HG03196 (cell line): ENCODE results near the gene TRPM3.

Source experiments
- ATAC-seq: cut with Tn5 transposase; IDR thresholded peaks from one replicate; pipeline ENCODE4 v1.9.1; 2021; ENCODE audit not compliant: unreplicated experiment

Gene TRPM3

DNA sequence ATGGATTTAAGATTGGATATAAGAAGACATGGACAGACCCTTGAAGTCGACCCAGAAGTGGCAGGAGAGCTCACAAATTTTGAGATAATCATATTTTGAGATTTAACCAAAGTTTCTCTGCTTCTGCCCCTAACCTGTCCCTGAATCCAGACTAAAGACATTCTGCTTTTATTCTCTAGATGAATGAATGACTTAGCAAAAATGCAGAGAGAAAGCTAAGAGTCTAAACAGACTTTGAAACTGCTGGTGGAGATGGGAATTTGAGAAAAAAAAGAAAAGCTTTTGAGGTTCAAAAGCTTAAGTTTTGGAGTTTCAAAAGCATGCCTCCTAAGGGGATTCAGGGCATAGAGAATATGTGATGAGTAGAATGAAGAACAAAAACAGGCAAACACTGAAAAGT, 621.8 kb downstream of the TRPM3 start:
- ATAC-seq: no peak

DNA sequence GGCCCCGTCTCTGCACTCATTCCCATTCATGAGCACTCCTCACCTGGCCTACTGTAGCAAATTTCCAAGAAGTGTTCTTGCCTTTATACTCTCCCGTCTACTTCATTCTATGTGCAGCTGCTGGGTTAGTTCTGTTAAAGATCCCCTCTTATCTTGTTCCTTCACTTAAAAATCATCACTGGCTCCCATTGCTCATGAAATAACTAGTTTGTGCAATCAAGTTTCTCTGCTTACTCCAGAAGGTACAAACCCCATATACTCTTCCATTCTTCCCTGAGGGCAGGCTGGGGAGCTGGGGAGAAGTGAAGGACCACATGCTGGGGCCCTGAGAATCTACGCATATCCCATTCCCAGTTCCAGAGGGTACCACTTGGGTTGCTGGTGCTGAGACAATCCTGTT, 622.6 kb downstream of the TRPM3 start:
- no peak for ATAC-seq

DNA sequence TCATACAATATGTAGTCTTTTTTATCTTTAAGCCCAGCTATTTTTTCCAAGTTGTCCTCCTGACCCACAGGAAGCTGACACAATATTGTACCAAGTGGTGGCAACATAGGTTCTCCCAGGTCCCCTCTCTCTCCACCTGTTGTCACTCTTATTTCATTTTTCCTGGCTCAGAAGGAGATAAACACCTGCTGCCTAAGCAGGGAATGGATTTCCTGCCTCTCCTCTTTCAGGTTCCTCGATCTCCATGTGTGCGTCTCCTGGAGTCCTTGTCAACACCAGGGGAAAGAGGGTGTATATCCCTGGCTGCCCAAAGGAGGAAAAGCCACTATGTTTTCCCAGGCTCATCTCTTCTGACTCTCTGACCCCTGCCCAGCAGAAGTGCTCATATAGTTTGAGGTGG, 625.2 kb downstream of the TRPM3 start:
- no peak for ATAC-seq

DNA sequence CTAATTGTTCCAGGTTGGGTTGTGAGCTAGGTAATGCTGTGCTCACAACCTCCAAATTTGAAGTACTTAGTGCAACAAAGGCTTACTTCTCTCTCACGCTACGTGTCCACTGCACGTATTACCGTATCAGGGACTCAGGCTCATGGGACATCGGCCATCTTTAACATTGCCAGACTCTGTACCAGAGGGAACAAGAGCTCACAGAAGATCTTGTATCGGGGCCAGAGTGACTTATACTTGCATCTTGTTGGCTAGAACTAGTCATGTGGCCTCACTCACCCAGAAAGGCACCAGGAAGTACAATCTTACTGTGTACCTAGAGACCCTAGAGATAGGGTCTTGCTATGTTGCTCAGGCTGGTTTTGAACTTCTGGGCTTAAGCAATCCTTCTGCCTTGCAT, 625.9 kb downstream of the TRPM3 start:
- no peak for ATAC-seq

DNA sequence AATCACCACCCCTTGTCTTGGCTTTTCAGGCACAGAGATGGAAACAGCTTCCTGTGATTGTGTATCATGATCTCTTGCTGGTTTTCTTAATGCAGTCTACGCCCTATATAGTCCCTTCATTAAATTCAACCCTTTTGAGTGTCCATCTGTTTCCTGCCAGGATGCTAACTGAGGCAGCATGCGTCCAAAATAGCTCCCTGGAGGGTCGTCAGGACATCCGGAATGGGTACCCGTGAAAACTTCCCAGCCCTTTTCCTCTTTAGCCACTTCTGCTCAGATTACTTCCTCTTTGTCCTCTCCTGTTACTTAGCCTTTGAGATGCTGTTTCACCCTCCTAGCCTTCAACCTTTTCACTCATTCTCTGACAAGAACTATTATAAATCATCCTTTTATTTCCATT, 627.2 kb downstream of the TRPM3 start:
- no peak for ATAC-seq

DNA sequence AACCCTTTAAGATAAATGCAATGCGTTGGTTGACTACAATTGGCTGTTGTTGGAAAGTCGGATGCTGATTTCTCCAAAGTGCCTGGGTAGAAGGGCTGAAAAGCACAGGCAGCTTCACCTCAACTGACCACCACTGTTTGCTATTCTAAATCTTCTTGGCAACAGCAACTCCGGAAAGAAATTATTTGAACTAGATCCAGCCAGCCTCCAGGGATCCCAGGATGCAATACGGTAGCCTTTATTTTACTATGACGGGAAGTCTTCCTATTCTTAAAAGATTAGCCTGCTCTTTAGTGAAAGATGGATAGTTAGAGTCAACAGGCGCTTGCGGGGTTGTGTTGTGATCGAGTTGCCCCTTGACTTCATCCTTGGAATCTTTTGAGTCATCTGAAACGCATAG, 628.4 kb downstream of the TRPM3 start:
- ATAC-seq: no peak

DNA sequence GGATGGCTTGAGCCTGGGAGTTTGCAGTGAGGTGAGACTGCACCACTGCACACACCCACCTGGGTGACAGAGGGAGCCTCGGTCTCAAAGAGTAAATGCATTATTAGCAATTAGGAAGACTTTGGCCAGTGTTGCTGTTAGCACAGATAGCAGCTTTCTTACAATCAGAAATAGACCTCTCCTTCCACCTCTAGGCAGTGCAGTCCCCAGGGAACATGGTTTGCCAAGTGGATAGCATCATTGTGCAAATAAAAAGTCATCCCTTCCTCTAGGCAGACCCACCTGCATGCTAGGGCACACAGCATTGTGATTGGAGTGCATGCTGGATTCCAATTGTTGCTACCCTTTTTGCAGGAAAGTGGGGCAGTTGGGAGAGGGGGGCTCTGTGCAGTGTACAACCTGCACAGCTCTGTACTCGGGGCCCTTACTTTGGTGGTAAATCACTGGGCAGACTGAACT, 629.1 kb downstream of the TRPM3 start:
- ATAC-seq: no peak

DNA sequence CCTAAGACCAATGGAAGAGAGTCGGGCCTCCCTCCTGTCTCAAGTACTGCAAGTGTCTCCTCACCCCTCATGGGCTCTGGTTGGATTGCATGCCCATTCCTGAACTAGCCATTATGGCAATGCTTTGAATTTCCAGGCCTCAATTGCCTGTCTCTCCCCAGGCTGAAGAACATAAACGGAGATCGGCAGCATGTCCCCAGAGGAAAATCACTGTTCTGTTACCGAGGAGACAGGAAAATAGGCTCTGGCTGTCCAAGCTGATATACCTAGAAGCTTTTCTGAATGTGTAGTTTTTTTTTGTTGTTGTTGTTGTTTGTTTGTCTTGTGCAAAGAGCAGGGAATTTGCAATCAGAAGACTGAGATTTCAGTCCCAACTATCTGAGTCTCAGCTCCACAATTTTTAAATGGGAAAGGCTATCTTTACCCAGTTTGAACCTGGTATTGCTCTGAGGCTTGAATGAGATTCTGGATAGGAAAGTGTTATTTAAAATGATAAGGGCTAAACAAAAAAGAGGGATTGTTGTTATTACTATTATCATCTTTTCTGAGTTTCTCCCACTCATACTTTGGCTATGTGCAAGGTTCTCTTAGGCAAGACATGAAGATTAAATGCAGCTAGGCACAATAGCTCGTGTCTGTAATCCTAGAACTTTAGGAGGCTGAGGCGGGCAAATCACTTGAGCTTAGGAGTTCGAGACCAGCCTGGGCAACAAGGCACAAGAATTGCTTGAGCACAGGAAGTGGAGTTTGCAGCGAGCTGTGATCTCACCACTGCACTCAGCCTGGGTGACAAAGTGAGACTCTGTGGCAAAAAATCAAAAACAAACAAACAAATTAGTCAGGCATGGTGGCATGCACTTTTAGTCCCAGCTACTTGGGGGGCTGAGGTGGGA, 629.7 kb downstream of the TRPM3 start:
- ATAC-seq: no peak

DNA sequence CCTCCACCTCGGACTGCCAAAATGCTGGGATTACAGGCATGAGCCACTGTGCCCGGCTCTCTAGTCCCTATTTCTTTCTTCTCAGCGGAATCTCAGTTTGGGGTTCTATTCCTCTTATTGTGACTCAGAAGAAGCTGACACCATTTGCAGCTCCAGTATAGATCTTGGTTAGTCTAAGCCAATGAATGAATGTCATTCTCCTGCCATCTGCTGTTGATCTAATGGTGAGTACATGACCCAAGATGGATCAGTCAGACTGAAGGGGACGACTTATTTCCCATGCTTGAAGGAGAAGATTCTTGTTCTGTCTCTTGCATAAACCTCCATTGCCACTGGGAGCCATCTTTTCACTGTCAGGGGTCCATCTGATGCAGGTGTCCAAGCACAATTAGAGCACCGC, 630.9 kb downstream of the TRPM3 start:
- ATAC-seq: no peak

DNA sequence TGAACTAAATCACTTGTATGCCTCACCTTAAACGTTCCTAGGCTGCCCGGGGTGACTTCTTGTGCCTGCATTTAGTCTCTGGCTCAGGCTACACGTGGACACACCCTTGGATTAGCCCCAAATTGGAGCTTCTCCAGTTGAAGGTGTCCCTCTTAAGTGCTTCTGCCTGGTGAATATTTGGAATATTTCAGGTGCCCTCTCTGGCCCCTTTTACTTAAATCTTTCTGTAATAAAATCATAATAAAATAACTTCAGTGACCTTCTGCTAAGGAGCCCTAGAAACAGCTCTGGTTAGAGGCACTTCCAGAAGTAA, 632.7 kb downstream of the TRPM3 start:
- no peak for ATAC-seq

DNA sequence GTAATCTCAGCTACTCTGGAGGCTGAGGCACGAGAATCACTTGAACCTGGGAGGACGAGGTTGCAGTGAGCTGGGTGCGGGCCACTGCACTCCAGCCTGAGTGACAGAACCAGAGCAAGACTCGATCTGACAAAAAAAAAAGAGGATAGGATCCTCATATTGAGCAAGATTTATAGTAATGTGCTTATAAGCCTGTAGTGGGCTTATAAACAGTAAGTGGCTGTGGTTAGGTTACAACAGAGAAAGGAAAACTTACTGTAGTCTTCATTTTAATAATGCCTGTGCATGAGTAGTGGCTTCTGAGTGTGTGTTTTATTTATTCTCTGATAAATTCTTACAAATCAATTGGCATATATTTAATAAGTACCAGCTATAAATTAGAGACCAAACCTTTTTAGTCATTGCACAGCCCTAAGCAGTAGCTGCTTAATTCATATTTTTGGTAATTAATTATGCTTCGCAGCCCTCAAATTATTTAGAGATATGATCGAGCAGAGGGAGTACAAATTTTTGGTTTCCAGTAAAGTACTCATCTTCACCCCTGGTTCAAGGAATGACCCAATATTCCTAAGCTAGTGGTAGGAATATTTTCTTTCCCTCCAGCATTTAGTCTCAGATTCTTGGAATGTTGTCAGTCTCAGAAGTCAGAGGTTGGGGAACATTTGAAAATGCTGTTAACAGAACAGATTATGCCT, 633.2 kb downstream of the TRPM3 start:
- ATAC-seq: no peak

DNA sequence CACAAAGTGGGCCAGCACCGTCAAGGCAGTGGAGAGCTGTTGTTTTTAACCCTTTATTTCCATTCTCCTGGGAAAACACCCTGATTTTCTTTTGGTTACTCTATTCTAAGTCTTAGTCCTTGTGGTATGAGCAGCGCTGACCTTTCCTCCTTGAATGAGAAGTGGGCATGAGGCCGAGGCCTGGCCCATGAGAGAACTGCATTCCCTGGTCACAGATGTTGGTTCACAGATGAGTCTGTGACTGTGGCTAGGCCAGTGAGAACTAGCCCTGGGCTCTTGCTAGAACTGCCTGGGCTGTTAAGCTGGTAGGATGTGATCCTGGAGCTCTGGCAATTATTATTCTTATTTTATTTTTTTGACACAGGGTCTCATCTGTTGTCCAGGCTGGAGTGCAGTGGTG, 635.3 kb downstream of the TRPM3 start:
- no peak for ATAC-seq

DNA sequence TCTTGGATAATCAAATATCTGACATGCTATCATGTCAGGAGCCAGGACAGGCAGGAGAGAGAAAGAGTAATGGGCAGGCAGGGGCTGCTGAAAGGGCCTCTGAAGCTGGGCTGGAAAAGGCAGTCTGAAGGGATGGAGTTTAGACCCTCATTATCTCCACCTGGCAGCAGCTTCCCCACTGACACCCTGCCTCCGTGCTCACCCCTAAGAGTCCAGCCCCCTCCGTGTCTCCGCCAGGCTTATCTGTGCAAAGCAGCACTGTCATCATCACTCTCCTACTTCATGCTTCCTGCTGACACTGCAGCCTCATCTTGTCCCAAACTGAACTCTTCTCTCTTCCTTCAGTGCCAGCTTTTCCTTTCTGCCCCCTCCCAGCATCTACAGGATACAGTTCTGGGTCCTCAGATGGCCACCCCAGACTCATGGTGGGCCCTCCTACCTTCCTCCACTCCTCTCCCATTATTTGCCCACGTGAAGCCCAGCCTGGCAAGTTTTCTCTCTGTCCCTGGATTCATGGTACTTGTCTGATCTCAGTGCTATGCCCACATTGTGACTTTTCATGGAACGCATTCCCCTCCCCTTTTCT, 636.1 kb downstream of the TRPM3 start:
- ATAC-seq: no peak

DNA sequence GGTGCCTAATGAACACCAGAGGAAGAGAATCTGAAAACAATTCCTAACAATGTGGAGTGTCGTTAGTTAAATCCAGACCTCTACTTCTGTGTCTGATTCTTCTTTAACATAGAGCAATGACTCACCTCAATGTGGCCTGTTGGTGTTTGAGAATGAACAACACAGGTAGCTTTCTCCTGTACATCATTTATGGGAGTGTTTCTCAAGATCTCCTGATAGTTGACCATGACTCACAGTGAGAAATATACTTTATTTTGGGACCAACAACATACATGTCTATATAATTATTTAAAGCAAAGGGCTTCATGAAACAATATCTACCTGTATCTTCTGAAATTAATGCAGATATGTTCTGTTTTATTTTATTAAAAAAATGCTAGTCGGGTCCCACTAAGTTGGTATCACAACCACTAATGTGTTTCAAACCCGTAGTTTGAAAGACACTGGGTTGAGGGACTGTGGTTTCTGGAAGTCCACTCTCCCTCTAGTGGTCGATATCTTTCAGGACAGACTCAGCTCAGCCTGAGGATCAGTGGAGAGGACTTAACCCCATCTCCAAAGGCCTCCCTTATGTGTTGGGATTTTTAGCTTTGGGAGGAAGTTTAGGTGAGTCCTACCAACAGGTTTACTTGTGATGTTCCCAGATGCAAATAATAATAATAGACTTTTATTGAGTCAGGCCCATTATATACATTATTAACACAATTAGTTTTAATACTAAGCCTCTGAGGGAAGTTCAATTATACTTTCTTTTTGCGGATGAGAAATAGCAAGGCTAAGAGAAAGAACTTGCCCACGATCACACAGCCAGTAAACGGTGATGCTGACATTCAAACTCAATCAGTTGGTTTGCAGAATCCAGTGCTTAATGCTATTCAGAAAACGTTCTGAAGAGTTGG, 636.9 kb downstream of the TRPM3 start:
- peak; percentile 60 for ATAC-seq

DNA sequence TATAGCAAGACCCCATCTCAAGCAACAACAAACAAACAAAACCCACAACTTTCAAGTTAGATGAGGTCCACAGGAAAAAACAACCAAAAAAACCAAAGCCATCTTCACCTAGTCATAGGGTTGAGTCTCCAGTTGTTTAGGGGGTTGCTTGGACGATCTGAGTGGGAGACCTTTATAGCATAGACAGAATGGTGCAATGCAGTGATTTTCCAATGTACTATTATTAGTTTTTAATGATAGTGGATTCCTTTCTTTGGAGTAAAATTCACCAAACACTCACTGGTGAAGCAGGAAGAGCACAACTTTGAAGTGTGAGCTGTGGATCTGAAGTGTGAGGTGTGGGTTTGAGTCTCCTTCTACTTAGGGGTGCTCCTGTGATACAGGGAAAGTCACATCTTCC, 640.0 kb downstream of the TRPM3 start:
- ATAC-seq: no peak

DNA sequence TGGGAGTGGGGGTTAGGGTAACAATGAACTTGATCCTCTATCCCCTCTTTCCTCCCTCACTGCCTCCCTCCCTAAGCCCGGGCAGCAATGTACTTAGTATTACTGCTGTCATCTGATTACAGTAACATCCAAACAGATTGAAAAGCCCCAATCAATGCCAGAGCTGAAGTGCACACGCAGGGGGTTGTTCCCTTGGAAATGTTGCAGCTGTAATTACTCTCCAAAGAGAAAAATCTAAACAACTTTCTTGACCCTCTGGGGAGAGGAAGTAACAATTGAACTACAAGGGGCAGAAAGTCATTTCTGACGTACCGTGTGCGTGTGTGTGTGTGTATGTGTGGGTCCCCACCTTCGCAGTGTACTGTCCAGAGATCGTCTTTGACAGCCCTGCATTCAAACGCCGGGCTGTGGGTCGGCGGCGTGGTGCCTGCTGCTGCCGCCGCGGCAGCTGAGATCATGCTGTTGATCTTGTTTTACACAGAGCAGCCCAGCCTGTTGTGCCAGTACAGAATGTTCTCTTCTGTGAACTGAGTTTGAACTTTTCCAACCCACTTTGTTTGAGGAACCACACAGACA, 640.9 kb downstream of the TRPM3 start:
- no peak for ATAC-seq

DNA sequence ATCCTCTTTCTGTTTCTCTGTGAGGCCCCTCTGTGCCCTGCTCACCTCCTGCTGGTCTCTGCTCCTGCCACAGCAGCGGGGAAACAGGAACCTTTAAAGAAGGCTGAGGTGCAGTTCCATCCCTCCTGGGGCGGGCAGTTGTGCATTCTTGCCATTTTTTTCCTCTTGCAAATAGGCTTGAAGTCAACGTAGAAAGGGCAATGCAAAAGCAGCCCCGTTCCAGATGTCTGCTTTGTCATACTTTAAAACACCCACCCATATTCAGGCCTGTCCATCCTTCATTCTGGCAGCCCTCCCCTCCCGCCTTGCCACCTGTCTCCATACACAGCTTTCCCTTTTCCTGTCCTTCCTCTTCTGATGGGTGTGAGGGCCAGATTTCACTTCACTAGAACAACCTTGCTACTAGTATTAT, 641.5 kb downstream of the TRPM3 start:
- no peak for ATAC-seq
